HG03354 (cell line): ENCODE results near the gene PCSK4.
"Not testable (repeated sequence)": the region's sequence is repeated elsewhere in the genome, so short reads cannot be mapped to it uniquely, and the experiment has no call there.

ENCODE experiments used
- ATAC-seq: cut with Tn5 transposase; IDR thresholded peaks from one replicate; pipeline ENCODE4 v1.9.1; 2021; ENCODE audit warnings: mild to moderate bottlenecking; ENCODE audit not compliant: unreplicated experiment, poor library complexity, severe bottlenecking

The PCSK4 gene

DNA sequence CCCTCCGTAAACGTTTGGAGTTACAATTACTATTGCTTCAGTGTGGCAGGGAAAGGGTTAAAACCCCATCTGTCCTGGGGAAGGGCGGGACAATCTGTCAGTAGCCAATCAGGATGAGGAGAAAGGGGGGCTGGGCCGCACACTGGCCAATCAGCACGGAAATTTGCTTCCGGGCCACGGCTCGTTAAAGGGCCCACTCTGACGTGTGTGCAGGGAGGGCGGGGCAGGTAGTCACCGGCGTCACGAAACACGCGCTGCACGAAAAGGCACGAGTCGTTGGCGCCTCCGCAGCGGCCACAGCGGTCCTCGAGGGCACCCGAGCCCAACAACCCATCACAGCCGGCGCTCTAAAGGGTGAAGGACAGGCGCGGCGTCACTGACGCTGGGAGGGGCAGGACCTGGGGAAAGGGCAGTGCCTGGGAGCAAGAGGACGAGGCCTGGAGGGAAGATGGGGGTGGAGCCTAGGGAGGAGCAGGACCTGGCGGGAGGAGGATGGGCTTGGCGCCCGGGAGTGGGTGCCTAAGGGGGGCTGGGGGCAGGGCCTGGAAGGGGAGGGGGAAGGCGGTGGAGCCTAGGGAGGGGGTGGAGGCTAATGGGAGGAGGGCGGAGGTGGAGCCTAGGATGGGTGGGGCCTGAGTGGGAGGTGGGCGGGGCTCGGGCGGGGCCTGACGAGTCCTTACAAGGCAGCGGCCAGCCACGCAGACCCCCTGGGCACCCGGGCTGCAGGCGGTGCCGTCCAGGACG is 17.8 kb upstream of the PCSK4 start:
- ATAC-seq = no peak

DNA sequence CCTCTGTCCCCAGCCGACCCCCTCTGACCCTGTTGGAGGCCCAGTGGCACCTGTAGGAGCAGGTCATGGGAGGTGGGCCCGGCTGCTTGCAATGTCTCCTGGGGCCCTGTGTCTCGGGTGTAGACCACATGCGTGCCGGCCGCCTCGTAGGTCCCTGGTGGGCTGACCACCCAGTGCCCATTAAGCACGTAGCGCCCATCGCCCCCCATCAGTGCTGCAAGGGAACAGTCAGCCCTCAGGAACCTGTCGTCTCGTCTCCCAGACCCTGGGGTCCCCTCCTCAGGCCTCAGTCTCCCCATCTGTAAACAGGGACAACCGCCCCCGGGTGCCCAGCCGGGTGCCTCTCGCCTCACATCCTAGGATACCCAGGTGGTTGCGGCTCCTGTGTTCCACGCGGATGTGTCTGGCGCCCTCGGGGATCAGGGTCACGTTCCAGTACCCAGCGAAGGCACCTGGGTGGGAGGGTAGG is 17.1 kb upstream of the PCSK4 start:
- no peak for ATAC-seq

DNA sequence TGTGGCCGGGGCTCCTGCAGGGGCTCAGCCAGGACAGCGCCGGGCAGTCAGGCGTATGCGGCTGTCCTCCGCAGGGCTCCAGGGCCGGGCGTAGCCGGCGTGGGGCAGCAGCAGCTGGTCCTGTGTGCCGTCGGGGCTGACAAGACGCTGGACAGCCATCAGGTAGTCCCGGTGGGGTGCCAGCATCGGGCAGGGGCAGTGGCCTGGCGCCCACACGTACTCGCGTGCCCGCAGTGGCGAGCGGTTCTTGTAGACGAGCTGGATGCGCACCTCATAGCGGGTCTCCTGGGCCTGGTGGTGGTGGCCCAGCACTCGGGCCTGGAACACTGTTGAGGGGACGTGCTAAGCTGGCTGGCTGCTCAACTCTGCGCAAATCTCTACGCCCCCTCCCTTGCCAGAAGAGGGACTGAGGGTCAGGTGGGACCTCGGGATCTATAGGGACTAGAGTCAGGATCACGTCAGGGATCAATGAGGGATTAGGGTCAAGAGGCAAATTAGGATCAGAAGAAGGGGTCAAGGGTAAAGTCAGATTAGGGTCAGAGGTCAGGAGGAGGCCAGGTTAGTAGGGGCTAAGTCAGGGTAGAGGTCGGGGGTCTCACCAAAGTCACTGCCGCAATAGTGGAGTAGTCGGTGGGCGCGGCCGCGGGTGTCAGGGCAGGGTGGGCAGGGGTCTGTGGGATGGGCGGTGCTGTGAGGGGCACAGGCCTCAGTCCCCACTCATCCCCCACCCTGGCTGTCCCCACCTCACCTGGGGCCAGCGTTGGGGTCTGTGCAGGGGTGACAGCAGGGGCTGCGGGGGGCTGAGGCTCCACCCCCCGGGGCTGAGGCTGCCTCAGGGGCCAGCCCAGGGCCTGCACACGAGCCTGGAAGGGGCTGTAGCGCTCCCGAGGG is 16.1 kb upstream of the PCSK4 start:
- ATAC-seq = no peak

DNA sequence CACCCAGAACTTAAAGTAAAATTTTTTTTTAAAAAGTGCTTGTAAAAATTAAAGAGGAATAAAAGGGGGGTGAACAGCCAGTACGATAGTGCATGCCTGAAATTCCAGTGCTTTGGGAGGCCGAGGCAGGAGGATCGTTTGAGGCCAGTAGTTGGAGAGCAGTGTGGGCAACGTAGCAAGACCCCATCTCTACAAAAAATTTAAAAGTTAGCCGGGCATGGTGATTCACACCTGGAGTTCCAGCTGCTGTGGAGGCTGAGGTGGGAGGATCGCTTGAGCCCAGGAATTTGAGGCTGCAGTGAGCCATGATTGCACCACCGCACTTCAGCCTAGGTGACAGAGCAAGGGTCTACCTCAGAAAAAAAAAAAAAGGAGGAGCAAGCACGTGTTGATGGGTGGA is 14.9 kb upstream of the PCSK4 start:
- ATAC-seq = no peak

DNA sequence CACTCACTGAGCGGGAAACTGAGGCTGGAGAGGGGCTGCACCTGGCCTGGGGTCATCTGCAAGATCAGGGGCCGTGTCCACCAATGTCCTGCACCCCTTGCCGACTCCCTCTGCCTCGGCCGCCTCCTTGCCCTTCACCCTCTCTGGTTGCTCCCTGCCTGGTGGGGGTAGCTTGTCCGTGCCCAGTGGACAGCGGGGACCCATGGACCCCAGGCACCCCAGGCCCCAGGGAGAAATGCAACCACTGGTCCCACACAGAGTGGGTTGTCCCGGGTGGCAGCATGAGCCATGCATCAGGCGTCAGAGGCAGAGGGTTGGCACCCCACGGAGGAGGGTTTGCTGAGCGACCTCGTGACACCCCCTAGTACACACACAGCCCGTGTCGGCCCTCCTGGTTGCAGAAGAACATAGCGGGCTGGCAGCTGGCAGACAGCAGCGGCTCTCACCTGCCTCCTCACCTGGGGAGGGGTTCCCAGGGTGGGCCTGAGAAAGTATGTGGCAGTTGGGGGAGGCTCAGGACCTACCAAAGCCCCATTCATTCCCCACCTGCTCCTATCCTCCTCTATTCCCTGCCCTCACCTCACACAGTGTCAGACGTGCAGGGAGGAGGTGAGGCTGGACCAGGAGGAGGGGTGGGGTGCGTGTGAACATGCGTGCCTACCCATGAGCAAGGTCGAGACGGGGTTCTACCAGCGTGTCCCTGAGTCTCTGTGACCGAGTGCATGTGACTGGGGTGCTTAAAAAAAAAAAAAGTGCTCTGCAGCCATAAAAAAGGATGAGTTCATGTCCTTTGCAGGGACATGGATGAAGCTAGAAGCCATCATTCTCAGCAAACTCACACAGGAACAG is 14.0 kb upstream of the PCSK4 start:
- no peak for ATAC-seq

DNA sequence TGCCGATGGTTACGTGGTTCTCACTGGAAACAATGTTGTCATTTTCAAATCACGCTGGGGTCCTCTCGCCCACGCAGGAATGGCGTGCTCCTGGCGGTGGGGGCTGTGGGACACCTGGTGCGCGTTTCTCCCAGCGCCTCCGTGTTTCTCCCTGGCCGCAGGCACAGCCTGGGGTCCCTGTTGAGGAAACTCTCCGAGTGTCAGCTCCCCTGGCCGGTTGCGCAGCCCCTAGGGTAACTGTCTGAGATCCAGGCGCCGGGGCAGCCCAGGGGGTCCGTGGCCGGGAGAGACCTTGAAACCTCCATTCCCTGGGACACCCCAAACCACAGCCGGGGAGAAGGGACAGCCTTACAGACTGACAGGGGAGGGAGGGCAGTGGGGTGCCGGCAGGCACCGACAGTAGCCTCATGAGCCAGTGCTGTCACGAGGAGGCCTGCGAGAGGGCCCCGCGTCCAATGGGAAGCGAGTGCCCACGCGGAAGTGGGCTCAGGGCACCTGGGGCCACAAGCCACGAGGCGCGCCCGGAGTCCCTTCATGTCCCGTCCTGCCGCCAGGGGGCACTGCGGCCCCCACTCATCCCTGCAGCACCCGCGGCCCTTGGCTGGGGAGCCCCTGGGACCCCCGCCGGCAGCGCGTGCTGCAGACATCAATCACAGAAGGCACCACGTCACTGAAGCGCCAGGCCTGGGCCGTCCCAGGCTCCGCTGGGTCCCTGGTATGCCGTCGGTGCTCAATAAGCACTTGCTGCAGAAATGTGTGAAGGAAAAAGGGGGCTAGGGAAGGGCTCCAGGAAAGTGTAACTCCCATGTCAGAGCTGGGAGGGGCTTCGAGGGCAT is 13.2 kb upstream of the PCSK4 start:
- ATAC-seq = no peak

DNA sequence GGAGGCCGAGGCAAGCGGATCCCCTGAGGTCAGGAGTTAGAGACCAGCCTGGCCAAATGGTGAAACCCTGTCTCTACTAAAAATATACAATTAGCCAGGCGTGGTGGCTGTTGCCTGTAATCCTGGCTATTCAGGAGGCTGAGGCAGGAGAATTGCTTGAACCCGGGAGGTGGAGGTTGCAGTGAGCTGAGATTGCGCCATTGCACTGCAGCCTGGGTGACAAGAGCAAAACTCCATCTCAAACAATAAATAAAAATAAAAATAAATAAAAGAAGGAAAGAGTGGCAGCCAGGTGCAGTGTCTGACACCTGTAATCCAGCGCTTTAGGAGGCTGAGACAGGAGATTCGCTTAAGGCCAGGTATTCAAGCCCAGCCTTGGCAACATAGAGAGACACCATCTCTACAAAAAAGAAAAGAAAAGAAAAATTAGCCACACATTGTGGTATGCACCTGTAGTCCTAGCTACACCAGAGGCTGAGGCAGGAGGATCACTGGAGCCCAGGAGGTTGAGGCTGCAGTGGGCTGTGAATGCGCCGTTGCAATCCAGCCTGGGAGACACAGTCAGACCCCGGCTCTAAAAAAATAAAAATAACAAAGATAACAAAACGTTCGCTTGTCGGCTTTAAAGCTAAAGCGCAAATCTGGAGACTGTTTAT is 12.4 kb upstream of the PCSK4 start:
- ATAC-seq = no peak

DNA sequence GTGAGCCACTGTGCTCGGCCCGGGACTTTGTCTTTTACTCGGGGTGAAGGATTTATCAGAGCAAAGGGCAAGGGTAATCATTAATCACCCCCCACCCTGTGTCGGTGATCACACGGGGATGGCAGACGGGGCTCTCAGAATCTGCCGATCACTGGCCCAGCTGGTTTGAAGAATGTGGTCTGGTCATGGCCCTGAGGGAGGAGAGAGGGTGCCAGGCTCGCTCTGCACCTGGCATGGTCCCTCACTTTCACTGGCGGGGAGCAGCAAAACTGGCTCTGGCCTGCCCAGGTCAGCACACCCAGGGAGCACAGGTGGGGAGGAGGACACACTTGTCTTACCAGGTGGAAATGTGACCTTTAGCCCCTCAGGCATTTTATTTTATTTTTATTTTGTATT is 11.0 kb upstream of the PCSK4 start:
- no peak for ATAC-seq

DNA sequence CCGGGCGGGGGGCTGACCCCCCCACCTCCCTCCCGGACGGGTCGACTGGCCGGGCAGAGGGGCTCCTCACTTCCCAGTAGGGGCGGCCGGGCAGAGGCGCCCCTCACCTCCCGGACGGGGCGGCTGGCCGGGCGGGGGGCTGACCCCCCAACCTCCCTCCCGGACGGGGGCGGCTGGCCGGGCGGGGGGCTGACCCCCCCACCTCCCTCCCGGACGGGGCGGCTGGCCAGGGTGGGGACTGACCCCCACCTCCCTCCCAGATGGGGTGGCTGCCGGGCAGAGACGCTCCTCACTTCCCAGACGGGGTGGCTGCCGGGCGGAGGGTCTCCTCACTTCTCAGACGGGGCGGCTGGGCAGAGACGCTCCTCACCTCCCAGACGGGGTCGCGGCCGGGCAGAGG is 9.1 kb upstream of the PCSK4 start:
- not testable (repeated sequence) for ATAC-seq

DNA sequence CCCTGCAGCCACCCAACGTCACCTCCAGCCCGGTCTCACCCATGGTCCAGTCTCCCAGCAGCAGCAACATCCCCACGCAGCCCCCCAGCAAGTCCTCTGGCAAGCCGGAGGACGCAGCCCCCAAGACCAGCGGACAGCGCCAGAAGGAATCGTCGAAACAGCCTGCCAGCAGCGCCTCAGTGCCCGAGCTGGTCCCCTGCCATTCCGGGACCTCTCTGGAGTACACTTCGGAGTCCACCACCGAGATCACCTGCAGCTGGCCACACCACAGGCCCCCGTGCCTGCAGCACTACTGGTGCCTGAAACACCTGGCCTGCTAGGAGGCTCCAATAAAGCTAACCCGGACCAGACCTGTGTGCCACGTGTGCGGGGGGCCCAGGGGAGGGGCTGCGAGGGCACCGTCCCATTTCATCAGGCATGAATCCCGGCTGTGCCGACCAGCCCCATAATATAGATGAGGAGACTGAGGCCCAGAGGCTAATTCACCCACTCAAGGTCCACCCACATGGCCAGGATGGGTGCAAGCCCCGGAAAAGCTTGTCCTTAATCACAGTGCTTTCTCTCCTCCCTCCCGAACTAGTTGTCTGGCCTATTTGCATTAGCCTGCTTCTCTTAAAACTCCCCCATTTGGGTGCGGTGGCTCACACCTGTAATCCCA is 7.6 kb upstream of the PCSK4 start:
- no peak for ATAC-seq

DNA sequence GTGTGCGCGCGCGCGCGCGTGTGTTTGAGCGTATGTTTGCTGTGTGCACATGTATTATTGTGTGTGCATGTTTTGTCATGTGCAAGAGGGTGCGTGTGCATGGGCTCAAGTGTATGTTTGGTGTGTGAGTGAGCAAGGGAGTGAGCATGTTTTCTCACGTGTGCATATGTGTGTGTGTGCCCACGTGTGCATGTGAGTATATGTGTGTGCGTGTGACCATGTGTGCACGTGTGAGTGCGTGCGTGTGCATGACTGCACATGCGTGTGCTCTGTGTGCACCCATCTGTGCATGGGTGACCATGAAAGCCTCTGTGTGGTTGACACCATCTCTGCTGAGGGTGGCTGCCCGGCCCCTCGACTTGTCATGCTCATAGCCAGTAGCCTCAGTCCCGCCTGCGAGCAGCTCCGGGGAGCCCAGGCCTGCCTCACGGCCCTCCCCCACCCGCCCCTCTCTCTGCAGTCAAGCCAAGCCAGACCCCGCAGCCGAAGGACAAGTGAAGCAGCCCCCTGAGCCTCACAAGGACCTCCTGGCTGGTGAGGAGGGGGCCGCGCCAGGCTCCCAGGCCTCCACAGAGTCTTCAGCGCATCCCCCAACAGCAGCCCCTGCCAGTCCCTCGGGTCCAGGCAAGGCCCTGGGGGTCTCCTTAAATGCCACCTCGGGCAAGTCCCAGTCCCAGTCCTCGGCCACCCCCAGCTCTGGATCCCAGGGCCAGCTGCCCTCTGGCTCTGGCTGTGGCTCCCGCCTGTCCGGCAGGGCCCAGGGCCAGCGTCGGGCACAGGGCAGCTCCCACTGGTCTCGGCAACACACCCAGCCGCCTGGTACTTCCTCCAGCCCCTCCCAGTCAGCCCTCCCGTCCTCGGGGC is 6.8 kb upstream of the PCSK4 start:
- no peak for ATAC-seq

DNA sequence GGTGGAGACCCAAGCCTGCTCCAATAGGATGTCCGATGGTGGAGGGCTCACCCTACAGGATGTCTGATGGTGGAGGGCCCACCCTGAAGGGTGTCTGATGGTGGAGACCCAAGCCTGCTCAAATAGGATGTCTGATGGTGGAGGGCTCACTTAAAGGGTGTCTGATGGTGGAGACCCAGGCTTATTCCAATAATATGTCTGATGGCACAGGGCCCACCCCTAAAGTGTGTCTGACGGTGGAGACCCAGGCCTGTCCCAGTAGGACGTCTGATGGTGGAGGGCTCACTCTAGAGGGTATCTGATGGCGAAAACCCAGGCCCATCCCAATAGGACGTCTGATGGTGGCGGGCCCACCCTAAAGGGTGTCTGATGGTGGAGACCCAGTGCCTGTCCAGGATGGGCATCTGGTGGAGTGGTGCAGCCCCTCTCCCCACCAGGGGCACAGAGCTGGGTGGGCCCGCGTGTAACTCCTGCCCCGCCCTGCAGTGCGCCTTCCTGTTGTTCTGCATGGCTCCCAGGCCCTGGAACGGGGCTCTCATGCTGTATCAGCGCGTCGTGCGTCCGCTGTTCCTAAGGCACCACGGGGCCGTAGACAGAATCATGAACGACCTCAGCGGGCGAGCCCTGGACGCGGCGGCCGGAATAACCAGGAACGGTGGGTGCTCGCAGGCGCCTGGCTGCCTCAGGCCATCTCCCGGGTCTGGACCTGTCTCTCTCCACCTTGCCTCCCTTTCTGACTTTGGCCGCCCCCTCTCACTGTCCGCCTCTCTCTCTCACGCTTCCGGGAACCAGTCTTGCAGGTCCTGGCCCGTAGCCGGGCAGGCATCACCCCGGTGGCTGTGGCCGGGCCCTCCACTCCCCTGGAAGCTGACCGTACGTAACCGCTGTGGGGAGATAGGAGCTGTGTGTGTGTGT is 5.9 kb upstream of the PCSK4 start:
- no peak for ATAC-seq

DNA sequence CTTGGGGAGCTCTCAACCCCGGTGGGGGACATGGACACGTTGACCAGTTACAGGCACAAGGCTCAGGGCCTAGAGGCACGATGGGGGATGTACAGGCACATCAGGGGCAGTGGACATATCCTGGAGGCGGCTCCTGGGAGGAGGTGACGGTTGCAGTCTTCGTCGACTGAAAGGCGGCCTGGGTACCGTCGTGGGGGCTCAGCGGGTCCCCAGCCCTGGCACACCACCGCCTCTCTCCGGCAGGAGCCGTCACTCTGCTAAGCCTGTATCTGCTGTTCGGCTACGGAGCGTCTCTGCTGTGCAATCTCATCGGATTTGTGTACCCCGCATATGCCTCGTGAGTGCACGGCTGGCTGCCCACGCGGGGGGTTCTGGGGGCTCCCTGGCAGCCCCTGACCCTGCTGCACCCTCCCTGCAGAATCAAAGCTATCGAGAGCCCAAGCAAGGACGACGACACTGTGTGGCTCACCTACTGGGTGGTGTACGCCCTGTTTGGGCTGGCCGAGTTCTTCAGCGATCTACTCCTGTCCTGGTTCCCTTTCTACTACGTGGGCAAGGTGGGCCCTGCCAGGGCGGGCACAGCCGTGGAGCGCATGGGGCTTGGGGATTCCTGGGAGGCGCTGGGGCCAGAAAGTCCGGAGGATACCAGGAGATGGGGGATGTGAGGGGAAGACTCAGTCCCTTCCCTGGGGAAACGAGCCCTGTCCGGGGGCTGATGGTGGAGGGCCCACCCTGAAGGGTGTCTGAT is 5.1 kb upstream of the PCSK4 start:
- ATAC-seq = no peak

DNA sequence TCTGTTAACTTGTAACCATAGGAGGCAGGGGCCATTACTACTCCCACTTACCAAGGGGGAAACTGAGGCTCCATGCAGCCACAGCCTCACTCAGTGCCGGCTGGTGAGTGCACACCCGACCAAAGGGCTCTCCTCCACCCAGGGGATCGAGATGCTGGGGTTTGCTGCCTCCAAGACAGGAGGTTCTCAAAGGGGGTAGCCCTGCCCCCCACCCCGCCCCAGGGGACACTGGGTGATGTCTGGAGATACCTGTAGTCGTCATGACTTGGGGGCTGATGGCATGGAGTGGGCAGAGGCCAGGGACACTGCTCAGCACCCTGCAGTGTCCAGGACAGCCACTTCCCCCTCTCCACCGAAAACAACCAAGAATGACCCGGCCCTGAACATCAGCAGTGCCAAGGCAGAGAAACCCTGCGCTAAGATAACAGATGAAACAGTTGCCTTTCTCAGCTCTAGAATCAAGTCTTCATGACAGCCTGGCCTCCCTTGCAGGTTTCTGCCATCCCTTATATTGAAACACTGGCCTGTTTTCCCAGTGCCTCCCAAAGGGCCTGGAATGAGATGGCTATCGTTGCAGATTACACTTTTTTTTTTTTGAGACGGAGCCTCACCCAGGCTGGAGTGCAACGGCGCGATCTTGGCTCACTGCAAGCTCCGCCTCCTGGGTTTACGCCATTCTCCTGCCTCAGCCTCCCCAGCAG is 4.1 kb upstream of the PCSK4 start:
- no peak for ATAC-seq

DNA sequence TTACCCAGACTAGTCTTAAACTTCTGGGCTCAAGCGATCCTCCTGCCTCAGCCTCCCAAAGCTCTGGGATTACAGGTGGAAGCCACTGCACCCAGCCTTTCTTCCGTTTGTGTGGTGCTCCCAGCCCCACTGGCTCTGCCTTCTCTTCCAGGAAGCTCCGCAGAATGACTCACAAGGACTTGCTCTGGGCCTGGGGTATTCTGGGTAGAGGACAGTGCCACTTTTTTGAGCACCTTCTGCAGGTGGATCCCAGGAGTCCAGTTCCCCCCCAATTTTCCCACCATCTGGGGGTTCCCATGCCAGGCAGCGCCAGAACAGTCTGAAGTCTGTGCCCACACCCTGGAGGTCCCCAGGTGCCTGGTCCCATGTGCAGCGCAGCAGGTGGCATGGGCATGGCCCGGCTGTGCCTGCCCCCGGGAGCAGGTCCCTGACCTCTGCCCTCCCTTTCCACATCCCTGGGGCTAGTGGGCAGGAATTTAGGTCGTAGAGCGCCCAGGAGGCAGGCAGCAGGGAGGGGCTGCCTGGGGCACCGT is 2.4 kb upstream of the PCSK4 start:
- ATAC-seq = no peak
